CD14-positive monocyte (primary cell): ENCODE results near the gene ATF1. TPM values are rescaled to one million over a fixed set of nuclear protein-coding genes. Genes with fewer than 3 reads are reported as not detected.

Experiments used
- DNase-seq, 3 donors: peaks; one replicate each; pipeline ENCODE4 v3.0.0-alpha.2; 2011 to 2022
- H2AFZ ChIP-seq: 2 replicates; pipeline ENCODE4 v1.6.0; 2012; ENCODE audit warnings: mild to moderate bottlenecking, low read depth, low read length, inconsistent platforms; ENCODE audit not compliant: insufficient read depth, poor library complexity, severe bottlenecking
- H3K27ac ChIP-seq, 2 donors: 1 replicate in 1 of 2; 2 replicates in 1 of 2; pipeline ENCODE4 v1.5.1; 2012 to 2013; ENCODE audit warnings: low read length in 2 of 2, control low read depth in 1 of 2, inconsistent platforms in 1 of 2, low read depth in 1 of 2, mild to moderate bottlenecking in 1 of 2
- H3K27me3 ChIP-seq, 2 donors: one replicate each; pipeline versions ENCODE4 v1.6.0 to v1.6.1; 2011 to 2013; ENCODE audit warnings: low read length in 2 of 2; ENCODE audit not compliant: control insufficient read depth in 2 of 2, insufficient read depth in 2 of 2
- H3K36me3 ChIP-seq, 2 donors: replicated peaks in 1 of 2; 1 replicate in 1 of 2; 2 replicates in 1 of 2; pipeline versions ENCODE4 v1.5.1 to v1.6.1; 2012 to 2013; ENCODE audit warnings: low read length in 2 of 2, control low read depth in 1 of 2, inconsistent platforms in 1 of 2, mild to moderate bottlenecking in 1 of 2; ENCODE audit not compliant: insufficient read depth in 2 of 2, control insufficient read depth in 1 of 2
- H3K4me1 ChIP-seq, 2 donors: 1 replicate in 1 of 2; 2 replicates in 1 of 2; pipeline versions ENCODE4 v1.5.1 to v1.6.1; 2012 to 2013; ENCODE audit warnings: low read length in 2 of 2, control low read depth in 1 of 2, inconsistent platforms in 1 of 2, mild to moderate bottlenecking in 1 of 2, moderate library complexity in 1 of 2; ENCODE audit not compliant: insufficient read depth in 2 of 2, control insufficient read depth in 1 of 2
- H3K4me2 ChIP-seq: replicated peaks from 2 replicates; pipeline ENCODE3; 2012; ENCODE audit warnings: low read length, moderate library complexity, mild to moderate bottlenecking; ENCODE audit not compliant: poor library complexity, severe bottlenecking; ENCODE audit errors: extremely low read depth
- H3K4me3 ChIP-seq, 3 experiments: fragments of 200-600 bp in 1 of 3; sonication (generic) in 1 of 3; replicated peaks in 1 of 3; 1 replicate in 2 of 3; 2 replicates in 1 of 3; pipeline ENCODE4 v1.5.1; 2011 to 2013; ENCODE audit warnings: low read length in 3 of 3, mild to moderate bottlenecking in 3 of 3, control low read depth in 2 of 3, low read depth in 2 of 3, inconsistent platforms in 1 of 3, moderate library complexity in 1 of 3
- H3K79me2 ChIP-seq: 2 replicates; pipeline ENCODE4 v1.6.0; 2012; ENCODE audit warnings: mild to moderate bottlenecking, control low read depth, inconsistent platforms, low read length, moderate library complexity; ENCODE audit not compliant: insufficient read depth
- H3K9ac ChIP-seq: 2 replicates; pipeline ENCODE4 v1.6.0; 2017; ENCODE audit warnings: low read length, mild to moderate bottlenecking; ENCODE audit not compliant: insufficient read depth, poor library complexity, severe bottlenecking
- H3K9me3 ChIP-seq, 2 donors: replicated peaks in 1 of 2; 1 replicate in 1 of 2; 2 replicates in 1 of 2; pipeline versions ENCODE4 v1.5.1 to v1.6.1; 2012 to 2013; ENCODE audit warnings: low read length in 2 of 2, control low read depth in 1 of 2; ENCODE audit not compliant: control insufficient read depth in 1 of 2, insufficient read depth in 1 of 2
- H4K20me1 ChIP-seq: 2 replicates; pipeline ENCODE4 v1.6.0; 2012; ENCODE audit warnings: mild to moderate bottlenecking, low read length, control low read depth, moderate library complexity; ENCODE audit not compliant: insufficient read depth
- H3K27ac Mint-ChIP-seq, 7 donors: one replicate each; pipeline ENCODE4 v1.8.0; 2020; ENCODE audit warnings: mild to moderate bottlenecking in 7 of 7, mixed read lengths in 7 of 7, moderate library complexity in 6 of 7, inconsistent platforms in 2 of 7
- H3K27me3 Mint-ChIP-seq, 3 donors: one replicate each; pipeline ENCODE4 v1.8.0; 2021 to 2022; ENCODE audit warnings: low read depth in 3 of 3, mild to moderate bottlenecking in 3 of 3, mixed read lengths in 3 of 3, moderate library complexity in 3 of 3, inconsistent platforms in 1 of 3
- H3K36me3 Mint-ChIP-seq, 2 donors: one replicate each; pipeline ENCODE4 v1.8.0; 2020; ENCODE audit warnings: mixed read lengths in 2 of 2, inconsistent platforms in 1 of 2, mild to moderate bottlenecking in 1 of 2
- H3K4me1 Mint-ChIP-seq: one replicate; pipeline ENCODE4 v1.8.0; 2020; ENCODE audit warnings: mild to moderate bottlenecking, mixed read lengths
- H3K4me3 Mint-ChIP-seq, 2 donors: one replicate each; pipeline ENCODE4 v1.8.0; 2020; ENCODE audit warnings: mild to moderate bottlenecking in 2 of 2, mixed read lengths in 2 of 2, moderate library complexity in 1 of 2
- H3K9me3 Mint-ChIP-seq, 7 donors: one replicate each; pipeline ENCODE4 v1.8.0; 2020 to 2022; ENCODE audit warnings: mixed read lengths in 7 of 7, mild to moderate bottlenecking in 6 of 7, moderate library complexity in 6 of 7, inconsistent platforms in 2 of 7
- WGBS: methylation state at CpG from one replicate; pipeline ENCODE4 v1.1.5; 2013; ENCODE audit warnings: missing lambda C conversion rate; ENCODE audit not compliant: insufficient coverage; 5-methylcytosine and 5-hydroxymethylcytosine counted together
- intact Hi-C, 2 donors: fragments of 100-400 bp; cut with micrococcal nuclease; formaldehyde crosslinking; loops; one replicate each; pipeline versions ENCODE4 v1.15.0 to v1.15.1; 2023
- polyA minus RNA-seq: library from RNA; depleted of rRNA, polyadenylated mRNA; stranded (reverse); fragments of >200 nt; gene quantifications from 2 replicates; pipeline ENCODE4 v1.2.3, GENCODE V29; 2012
- polyA plus RNA-seq, 3 donors: library from polyadenylated mRNA; depleted of rRNA in 1 of 3; unstranded in 2 of 3; stranded (reverse) in 1 of 3; fragments of 300-500 nt in 2 of 3; fragments of >200 nt in 1 of 3; fragmentation: Illumina TruSeq in 2 of 3; gene quantifications; 1 replicate in 2 of 3; 2 replicates in 1 of 3; pipeline ENCODE4 v1.2.3, GENCODE V29; 2012 to 2021
- total RNA-seq, 12 experiments: library from RNA in 1 of 12; stranded (reverse) in 1 of 12; fragments of 120-200 nt in 1 of 12; gene quantifications; one replicate each; pipeline ENCODE4 v1.2.4 and lab custom pipeline; 2013 to 2026; ENCODE audit warnings: mixed read lengths in 6 of 12, inconsistent platforms in 1 of 12
- TF ChIP-seq, protein P1 (sequence below): fragments of 200-600 bp; IDR thresholded peaks from one replicate; pipeline ENCODE4 v1.8.0; 2022; ENCODE audit warnings: antibody characterized with exemption, mild to moderate bottlenecking

Gene ATF1
- 42.4 TPM for total RNA-seq (2013)
- 10 to 100 TPM; 12.6 to 21.9 (median 21.5) TPM for polyA plus RNA-seq
- 23.0 and 38.1 TPM in 2 replicates for polyA minus RNA-seq
- total RNA-seq (lab: John Stamatoyannopoulos, UW): 14.3 to 44.2 (median 25.9) reads per million in 11 experiments

DNA sequence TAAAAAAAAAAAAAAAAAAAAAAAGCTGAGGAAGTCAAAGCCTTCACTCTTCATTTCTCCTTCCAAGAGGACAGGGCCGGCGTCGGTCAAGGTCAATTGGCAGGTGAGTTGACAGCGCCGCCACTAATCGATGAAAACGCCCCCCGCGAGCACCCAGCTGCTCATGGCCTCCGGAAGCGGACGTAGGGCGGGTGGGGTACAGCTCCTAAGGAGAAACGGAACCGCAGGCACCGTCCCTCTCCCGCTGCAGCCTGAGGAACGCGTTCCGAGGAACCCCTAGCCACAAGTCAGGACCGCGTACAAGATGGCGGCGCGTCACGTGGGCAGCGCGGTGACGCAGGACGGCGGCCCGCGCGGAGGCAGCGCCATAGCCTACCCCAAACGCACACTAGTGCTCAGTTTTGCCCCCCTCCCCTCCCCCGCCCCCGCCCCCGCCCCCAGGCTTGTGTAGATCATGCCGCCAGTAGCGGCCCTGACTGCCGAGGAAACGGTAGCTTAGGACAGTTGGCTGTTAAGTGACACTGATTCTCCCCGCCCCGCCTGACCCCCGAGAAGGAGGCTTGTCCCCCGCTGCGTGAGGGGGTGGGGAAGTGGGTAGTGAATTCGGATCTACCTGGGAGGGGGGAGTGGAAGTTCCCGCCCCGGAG is at the start of gene ATF1:
Gene ATF1, plus strand, starts transcription at position 463 of the 647 bp plus-strand sequence. CDS start 16,045 bp downstream, outside the sequence.
- TF ChIP-seq, protein P1, sequence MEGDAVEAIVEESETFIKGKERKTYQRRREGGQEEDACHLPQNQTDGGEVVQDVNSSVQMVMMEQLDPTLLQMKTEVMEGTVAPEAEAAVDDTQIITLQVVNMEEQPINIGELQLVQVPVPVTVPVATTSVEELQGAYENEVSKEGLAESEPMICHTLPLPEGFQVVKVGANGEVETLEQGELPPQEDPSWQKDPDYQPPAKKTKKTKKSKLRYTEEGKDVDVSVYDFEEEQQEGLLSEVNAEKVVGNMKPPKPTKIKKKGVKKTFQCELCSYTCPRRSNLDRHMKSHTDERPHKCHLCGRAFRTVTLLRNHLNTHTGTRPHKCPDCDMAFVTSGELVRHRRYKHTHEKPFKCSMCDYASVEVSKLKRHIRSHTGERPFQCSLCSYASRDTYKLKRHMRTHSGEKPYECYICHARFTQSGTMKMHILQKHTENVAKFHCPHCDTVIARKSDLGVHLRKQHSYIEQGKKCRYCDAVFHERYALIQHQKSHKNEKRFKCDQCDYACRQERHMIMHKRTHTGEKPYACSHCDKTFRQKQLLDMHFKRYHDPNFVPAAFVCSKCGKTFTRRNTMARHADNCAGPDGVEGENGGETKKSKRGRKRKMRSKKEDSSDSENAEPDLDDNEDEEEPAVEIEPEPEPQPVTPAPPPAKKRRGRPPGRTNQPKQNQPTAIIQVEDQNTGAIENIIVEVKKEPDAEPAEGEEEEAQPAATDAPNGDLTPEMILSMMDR: no peak
- H3K9ac ChIP-seq: peak within 1 kb of the TSS; percentile 84
- no peaks in the 10 kb centered on the region for H3K9me3 ChIP-seq
- H3K4me2 ChIP-seq: peak within 1 kb of the TSS; percentile 92
- H3K27me3 ChIP-seq: no peaks in the 10 kb centered on the region
- H2AFZ ChIP-seq: peak within 1 kb of the TSS; percentile 90
- peaks cover 33 to 48% of the 10 kb centered on the region in 2 donors for H3K4me1 ChIP-seq
- peaks cover 0 to 2% (median 1%) of the 10 kb centered on the region in 3 donors for H3K27me3 Mint-ChIP-seq
- H3K4me3 Mint-ChIP-seq: peak within 1 kb of the TSS; percentile 90 to 94
- H3K36me3 ChIP-seq: no peaks in the 10 kb centered on the region
- WGBS: 0% methylated on average over 29 of the region's 51 CpGs
- H3K27ac ChIP-seq: peak within 1 kb of the TSS; percentile 92 to 99
- intact Hi-C loops: loop anchor here (2.0 to 10.0 kb wide), 4 partner anchors 259 to 321 kb away; partner anchors contain the start of genes CSRNP2 (in 1 of the 2), DIP2B (in 1 of the 2), LETMD1 (in 1 of the 2) and SLC11A2 (in 1 of the 2)
- H3K36me3 Mint-ChIP-seq: peaks cover 2 to 7% of the 10 kb centered on the region in 2 donors
- H3K4me1 Mint-ChIP-seq: peaks cover 36% of the 10 kb centered on the region
- peaks cover 57% of the 10 kb centered on the region for H3K79me2 ChIP-seq
- H4K20me1 ChIP-seq: peaks cover 31% of the 10 kb centered on the region
- peak within 1 kb of the TSS; percentile 96 to 99 (median 99) for H3K27ac Mint-ChIP-seq
- no peaks in the 10 kb centered on the region for H3K9me3 Mint-ChIP-seq
- peak within 1 kb of the TSS; percentile 72 to 97 (median 91) for H3K4me3 ChIP-seq
- DNase-seq: peak; percentile 93 to 94 (median 93)

DNA sequence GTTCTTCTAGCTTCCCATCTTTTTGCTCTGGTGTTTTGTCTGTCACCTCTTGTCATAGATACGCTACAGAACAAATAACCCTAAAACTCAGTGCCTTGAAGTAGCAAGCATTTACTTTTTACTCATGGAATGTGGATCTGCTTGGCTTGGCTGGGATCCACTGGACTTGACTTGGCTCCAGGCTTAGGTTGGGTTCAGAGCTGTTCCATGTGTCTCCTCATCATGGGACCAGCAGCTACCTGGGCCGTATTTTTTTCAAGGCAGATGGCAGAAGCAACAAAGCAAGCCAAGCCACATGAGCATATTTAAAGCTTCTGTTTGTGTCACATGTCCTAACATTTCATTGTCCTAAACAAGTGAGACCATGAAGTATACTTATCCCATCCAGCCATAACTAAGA is 48.7 kb upstream of the ATF1 start:
- Histone ChIP-seq H3K36me3 (peaks cover 73 to 92% of the 10 kb centered on the region in 2 donors), H3K27me3 (no peaks in the 10 kb centered on the region), H3K79me2 (no peaks in the 10 kb centered on the region), H4K20me1 (no peaks in the 10 kb centered on the region), H2AFZ (no peak overlapping the region), H3K4me2 (no peak overlapping the region), H3K9ac (no peak overlapping the region), H3K4me1 (no peaks in the 10 kb centered on the region), H3K4me3 (no peak overlapping the region), H3K27ac (no peak overlapping the region), H3K9me3 (no peaks in the 10 kb centered on the region)
- no peaks in the 10 kb centered on the region for H3K27me3 Mint-ChIP-seq
- TF ChIP-seq, protein P1: no peak
- 90% methylated on average over 1 of the region's 2 CpGs for WGBS
- DNase-seq: no peak
- intact Hi-C loops: no loop called here
- H3K4me1 Mint-ChIP-seq: no peaks in the 10 kb centered on the region
- H3K36me3 Mint-ChIP-seq: peaks cover 65 to 88% of the 10 kb centered on the region in 2 donors
- H3K27ac Mint-ChIP-seq: peak overlapping the region in 1 of 7 donors; percentile 1
- H3K9me3 Mint-ChIP-seq: no peaks in the 10 kb centered on the region
- H3K4me3 Mint-ChIP-seq: no peak overlapping the region
